ENCODE data around the gene CXADR.

DNA sequence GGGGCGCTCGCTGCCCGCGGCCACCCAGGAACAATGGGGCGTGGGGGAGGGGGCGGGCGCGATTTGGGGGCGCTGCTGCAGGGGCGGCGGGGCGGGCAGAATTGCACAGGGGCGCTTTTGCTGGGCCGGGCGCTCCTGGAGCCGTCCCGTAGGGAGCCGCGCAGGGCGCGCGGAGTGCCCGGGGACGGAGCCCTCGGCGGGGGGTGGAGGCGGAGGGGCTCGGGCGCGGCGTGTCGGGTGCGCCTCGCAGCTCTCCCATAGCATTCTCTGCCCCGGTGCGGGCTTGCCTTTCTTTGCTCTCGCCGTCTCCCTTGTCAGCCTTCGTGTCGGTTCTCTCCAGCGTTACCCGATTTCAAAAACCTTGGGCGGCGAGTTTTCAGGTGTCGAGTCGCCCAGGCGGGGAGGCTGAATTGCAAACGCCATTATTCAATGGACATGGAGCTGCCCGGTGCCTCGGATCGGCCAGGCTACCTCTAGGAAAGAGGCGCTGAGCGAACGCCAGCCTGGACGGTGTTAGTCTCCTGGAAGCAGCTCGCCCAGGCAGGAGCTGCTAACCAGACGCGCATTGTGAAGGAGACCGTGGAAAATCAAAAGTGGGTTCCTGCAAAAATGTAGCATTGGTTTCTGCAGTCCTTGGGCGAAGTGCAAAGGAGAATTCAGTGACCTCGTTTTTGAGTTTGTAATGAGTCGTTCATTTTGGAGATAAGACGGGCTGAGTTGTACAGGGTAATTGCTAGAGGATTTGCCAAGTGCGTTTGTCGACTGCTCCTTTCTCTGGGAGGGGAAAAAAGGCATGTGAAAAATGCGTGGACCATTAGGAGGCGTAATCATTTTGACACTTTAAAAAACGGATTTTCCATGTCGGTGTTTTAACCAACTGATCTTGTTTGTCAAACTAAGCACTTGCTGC lies 626 bp downstream of the CXADR start:
- TF ChIP-seq IRF1 (CRISPR knock-in tag; IDR thresholded peaks at IDR 0.05) = no peak
- TF ChIP-seq, protein P1, sequence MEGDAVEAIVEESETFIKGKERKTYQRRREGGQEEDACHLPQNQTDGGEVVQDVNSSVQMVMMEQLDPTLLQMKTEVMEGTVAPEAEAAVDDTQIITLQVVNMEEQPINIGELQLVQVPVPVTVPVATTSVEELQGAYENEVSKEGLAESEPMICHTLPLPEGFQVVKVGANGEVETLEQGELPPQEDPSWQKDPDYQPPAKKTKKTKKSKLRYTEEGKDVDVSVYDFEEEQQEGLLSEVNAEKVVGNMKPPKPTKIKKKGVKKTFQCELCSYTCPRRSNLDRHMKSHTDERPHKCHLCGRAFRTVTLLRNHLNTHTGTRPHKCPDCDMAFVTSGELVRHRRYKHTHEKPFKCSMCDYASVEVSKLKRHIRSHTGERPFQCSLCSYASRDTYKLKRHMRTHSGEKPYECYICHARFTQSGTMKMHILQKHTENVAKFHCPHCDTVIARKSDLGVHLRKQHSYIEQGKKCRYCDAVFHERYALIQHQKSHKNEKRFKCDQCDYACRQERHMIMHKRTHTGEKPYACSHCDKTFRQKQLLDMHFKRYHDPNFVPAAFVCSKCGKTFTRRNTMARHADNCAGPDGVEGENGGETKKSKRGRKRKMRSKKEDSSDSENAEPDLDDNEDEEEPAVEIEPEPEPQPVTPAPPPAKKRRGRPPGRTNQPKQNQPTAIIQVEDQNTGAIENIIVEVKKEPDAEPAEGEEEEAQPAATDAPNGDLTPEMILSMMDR (IDR thresholded peaks at IDR 0.05) = no peak
- no peak for TF ChIP-seq FOXK1 (CRISPR knock-in tag; IDR thresholded peaks at IDR 0.05)
- no peak for TF ChIP-seq TEAD1 (CRISPR knock-in tag; IDR thresholded peaks at IDR 0.05)
- no peak for TF ChIP-seq NR1H2 (CRISPR knock-in tag; IDR thresholded peaks at IDR 0.05)

All from WTC11 (cell line).